Activated CD4-positive, CD25-positive, alpha-beta regulatory T cell treated with anti-CD3 and anti-CD28 coated beads, Interleukin-2, amount 50 U/mL, for 24 hours (primary cell): ENCODE measurements around the gene TAS2R20.

ENCODE experiments used
- ATAC-seq, 2 donors: fragments of 150-1000 bp; cut with Tn5 transposase; one replicate each; pipeline ENCODE4 v1.10.0; 2021; ENCODE audit warnings: mild to moderate bottlenecking in 1 of 2, moderate library complexity in 1 of 2

TAS2R20 gene

GRCh38 chr12:10957741-10958140, 40.4 kb downstream of the TAS2R20 start:
- no peak for ATAC-seq

GRCh38 chr12:10956085-10956484, 42.0 kb downstream of the TAS2R20 start:
- ATAC-seq = no peak

- ATAC-seq = no peak
Measured at GRCh38 chr12:10952645-10953044, 45.5 kb downstream of the TAS2R20 start.
